Testis (tissue), 3 donors: ENCODE results near the gene DOK6. TPM values are rescaled to one million over a fixed set of nuclear protein-coding genes. Genes with fewer than 3 reads are reported as not detected.

Source experiments
- DNase-seq: peaks from one replicate; pipeline ENCODE4 v3.0.0-alpha.2; 2019
- H3K27ac ChIP-seq, 2 donors: fragments of 200-600 bp; sonication (generic); one replicate each; pipeline ENCODE4 v1.5.1; 2019
- H3K27me3 ChIP-seq: fragments of 200-600 bp; sonication (generic); one replicate; pipeline ENCODE4 v1.5.1; 2019
- H3K36me3 ChIP-seq: fragments of 200-600 bp; sonication (generic); one replicate; pipeline ENCODE4 v1.5.1; 2017; ENCODE audit warnings: low read depth; ENCODE audit errors: missing control alignments
- H3K4me1 ChIP-seq: fragments of 200-600 bp; sonication (generic); one replicate; pipeline ENCODE4 v1.5.1; 2019
- H3K4me3 ChIP-seq, 2 donors: fragments of 200-600 bp; sonication (generic); one replicate each; pipeline ENCODE4 v1.5.1; 2017 to 2019
- H3K9me3 ChIP-seq: fragments of 200-600 bp; sonication (generic); one replicate; pipeline ENCODE4 v1.5.1; 2017
- POLR2A ChIP-seq: fragments of 450-650 bp; IDR thresholded peaks from one replicate; pipeline ENCODE4 v1.6.1; 2017; ENCODE audit warnings: antibody characterized with exemption, mild to moderate bottlenecking, moderate library complexity
- WGBS, 2 donors: methylation state at CpG; one replicate each; pipeline ENCODE4 v1.1.5; 2018; 5-methylcytosine and 5-hydroxymethylcytosine counted together
- intact Hi-C: fragments of 100-400 bp; cut with DNase I; formaldehyde crosslinking; loops from one replicate; pipeline ENCODE4 v1.15.1; 2023; ENCODE audit warnings: low total_unique reads
- polyA plus RNA-seq: library from polyadenylated mRNA; stranded (reverse); fragments of 350-450 nt; fragmentation: Illumina TruSeq; extraction: RNeasy Lipid Tissue Mini Kit (QIAGEN cat#74804); gene quantifications from one replicate; pipeline ENCODE4 v1.2.3, GENCODE V29; 2014; ENCODE audit warnings: low read depth, low replicate concordance; ENCODE audit not compliant: insufficient read depth
- total RNA-seq, 2 donors: library from RNA; depleted of rRNA; stranded (reverse); fragments of >200 nt; gene quantifications; one replicate each; pipeline ENCODE4 v1.2.3, GENCODE V29; 2016
- TF ChIP-seq, protein P1 (sequence below), 3 experiments: fragments of 450-650 bp in 2 of 3; fragments of 200-600 bp in 1 of 3; sonication (generic) in 1 of 3; IDR thresholded peaks; one replicate each; pipeline ENCODE4 v1.5.1; 2016 to 2019; ENCODE audit warnings: antibody characterized with exemption in 3 of 3, mild to moderate bottlenecking in 2 of 3, moderate library complexity in 1 of 3

DOK6 gene
- total and polyA plus RNA-seq, 3 donors from 2014 or later, result 0.71 to 11.1 (median 8.5) TPM

DNA sequence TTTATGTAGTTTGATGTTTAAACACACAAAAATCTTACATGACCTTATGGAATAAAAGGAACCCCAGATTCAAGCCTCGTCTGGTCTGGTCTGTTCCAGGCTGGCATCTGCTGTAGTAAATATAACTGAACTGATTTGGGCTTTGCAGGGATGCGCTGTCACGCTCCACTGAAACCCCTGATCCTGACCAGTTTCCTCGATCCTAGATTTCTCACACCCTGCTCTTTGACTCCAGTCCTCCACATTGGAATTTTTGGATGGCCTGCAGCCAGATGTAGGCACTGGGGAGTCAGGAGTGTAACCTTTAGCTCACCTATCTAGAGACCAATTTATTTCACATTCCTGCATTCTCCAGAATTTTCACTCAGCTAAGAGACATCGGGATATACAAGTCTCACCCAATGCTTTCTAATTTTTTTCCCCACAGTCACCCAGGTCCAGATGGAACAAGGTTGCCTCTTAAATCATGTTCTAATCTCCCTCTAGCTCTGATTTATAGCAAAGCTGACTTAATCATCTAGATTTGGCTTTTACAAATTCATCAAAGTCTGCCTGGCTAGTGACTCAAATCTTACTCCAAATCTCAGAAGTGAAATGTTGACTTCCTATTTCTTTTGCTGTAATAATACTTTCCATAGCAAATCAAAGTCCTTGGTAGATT lies 327.4 kb downstream of the DOK6 start:
- Histone ChIP-seq H3K9me3 (no peaks in the 10 kb centered on the region), H3K36me3 (no peaks in the 10 kb centered on the region), H3K4me1 (no peaks in the 10 kb centered on the region), H3K4me3 (no peak overlapping the region), H3K27me3 (no peaks in the 10 kb centered on the region), H3K27ac (no peak overlapping the region)
- 82 to 86% methylated on average over 5 of the region's 5 CpGs for whole genome bisulfite sequencing, 2 donors
- DNase-seq, result no peak
- TF ChIP-seq, protein P1, sequence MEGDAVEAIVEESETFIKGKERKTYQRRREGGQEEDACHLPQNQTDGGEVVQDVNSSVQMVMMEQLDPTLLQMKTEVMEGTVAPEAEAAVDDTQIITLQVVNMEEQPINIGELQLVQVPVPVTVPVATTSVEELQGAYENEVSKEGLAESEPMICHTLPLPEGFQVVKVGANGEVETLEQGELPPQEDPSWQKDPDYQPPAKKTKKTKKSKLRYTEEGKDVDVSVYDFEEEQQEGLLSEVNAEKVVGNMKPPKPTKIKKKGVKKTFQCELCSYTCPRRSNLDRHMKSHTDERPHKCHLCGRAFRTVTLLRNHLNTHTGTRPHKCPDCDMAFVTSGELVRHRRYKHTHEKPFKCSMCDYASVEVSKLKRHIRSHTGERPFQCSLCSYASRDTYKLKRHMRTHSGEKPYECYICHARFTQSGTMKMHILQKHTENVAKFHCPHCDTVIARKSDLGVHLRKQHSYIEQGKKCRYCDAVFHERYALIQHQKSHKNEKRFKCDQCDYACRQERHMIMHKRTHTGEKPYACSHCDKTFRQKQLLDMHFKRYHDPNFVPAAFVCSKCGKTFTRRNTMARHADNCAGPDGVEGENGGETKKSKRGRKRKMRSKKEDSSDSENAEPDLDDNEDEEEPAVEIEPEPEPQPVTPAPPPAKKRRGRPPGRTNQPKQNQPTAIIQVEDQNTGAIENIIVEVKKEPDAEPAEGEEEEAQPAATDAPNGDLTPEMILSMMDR (IDR thresholded peaks at IDR 0.05), result no peak
- TF ChIP-seq POLR2A, result no peak
- intact Hi-C loops, result no loop called here

DNA sequence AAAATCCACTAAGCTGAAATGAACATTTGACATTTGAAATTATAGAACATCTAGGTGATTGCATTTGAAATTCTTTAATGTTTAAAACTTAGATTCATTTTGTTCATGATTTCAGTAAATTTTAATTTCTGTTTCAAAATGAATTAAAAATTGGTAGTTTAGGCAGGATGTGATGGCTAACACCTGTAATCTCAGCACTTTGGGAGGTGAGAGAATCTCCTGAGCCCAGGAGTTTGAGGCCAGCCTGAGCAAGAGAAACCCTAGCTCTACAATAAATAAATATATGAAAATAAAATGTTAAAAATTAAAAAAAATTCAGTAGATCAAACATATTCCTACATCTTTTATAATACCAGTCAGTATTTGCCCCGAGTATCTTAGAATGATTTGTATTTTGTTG lies 330.0 kb downstream of the DOK6 start:
- H3K27ac ChIP-seq, result no peak overlapping the region
- H3K4me1 ChIP-seq, result no peaks in the 10 kb centered on the region
- TF ChIP-seq, protein P1 (IDR thresholded peaks at IDR 0.05), result no peak
- TF ChIP-seq POLR2A, result no peak
- no peak for DNase-seq
- no peak overlapping the region for H3K4me3 ChIP-seq
- H3K27me3 ChIP-seq, result no peaks in the 10 kb centered on the region
- no peaks in the 10 kb centered on the region for H3K9me3 ChIP-seq
- H3K36me3 ChIP-seq, result no peaks in the 10 kb centered on the region
- intact Hi-C loops, result no loop called here
- 73 to 88% methylated on average over 1 of the region's 1 CpG for WGBS, 2 donors

DNA sequence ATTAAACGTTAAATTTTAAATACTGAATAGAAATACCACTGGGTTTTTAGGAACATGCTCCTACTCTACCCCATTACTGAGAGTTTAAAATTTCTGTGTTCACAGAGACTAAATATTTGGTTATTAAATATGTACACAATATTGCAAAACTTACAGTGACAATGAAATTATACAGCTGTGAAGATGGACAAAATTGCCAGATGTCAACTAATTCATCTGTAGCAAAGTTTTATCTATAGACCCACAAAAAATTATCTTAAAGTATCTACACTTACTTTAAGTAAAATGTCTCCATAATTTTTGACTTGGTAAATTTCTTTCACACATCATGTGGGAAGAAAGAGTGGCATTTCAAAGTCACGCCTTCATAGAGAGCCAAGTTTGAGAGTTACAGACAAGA lies 333.8 kb downstream of the DOK6 start:
- H3K4me1 ChIP-seq, result no peaks in the 10 kb centered on the region
- 86 to 95% methylated on average over 2 of the region's 2 CpGs for WGBS, 2 donors
- H3K36me3 ChIP-seq, result no peaks in the 10 kb centered on the region
- no peaks in the 10 kb centered on the region for H3K27me3 ChIP-seq
- no peak overlapping the region for H3K27ac ChIP-seq
- H3K9me3 ChIP-seq, result no peaks in the 10 kb centered on the region
- TF ChIP-seq, protein P1 (IDR thresholded peaks at IDR 0.05), result no peak
- no peak for TF ChIP-seq POLR2A
- DNase-seq, result no peak
- intact Hi-C loops, result no loop called here
- no peak overlapping the region for H3K4me3 ChIP-seq

DNA sequence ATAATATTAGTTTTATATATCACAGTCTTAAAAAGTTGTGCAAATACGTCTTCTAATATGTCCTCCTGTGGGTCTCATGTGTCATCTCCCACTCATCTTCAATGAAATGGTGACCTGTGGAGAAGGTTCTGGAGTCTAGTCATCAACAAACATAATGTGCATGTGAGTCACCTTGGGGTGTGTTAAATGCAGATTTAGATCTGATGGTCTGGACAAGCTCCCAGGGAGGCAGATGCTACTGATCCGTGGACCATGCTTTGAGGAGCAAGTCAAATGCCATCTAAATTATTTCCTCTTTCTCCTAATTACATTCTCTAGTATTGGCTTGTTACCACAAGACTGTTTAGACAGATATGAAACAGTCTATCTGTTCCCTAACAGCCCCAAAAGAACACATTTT lies 336.0 kb downstream of the DOK6 start:
- Histone ChIP-seq H3K27me3 (no peaks in the 10 kb centered on the region), H3K4me3 (no peak overlapping the region), H3K36me3 (no peaks in the 10 kb centered on the region), H3K4me1 (no peaks in the 10 kb centered on the region), H3K9me3 (no peaks in the 10 kb centered on the region), H3K27ac (no peak overlapping the region)
- 83 to 98% methylated on average over 2 of the region's 2 CpGs for WGBS, 2 donors
- DNase-seq, result no peak
- TF ChIP-seq POLR2A, result no peak
- TF ChIP-seq, protein P1 (IDR thresholded peaks at IDR 0.05), result no peak
- intact Hi-C loops, result no loop called here

DNA sequence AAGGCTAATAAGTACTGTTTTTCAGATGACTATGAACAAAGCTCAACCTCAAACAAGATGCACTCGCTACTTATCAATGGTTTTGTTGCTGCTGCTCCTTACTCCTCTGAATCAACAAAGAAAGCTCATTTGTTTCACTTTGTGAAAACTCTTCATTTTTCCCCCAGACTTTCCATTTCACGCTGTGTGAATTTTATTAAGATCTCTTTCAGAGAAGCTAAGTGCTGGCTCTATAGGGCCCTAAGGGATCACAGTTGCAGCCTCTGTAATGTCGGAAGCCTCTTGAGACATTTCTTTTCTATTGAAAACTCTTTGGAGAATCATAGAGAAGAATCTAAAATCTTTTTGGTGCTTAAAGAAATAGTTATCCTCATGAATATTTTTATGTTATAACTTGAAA lies 337.2 kb downstream of the DOK6 start:
- TF ChIP-seq, protein P1 (IDR thresholded peaks at IDR 0.05), result no peak
- no peak for TF ChIP-seq POLR2A
- Histone ChIP-seq H3K4me1 (no peaks in the 10 kb centered on the region), H3K27me3 (no peaks in the 10 kb centered on the region), H3K9me3 (no peaks in the 10 kb centered on the region), H3K4me3 (no peak overlapping the region), H3K36me3 (no peaks in the 10 kb centered on the region), H3K27ac (no peak overlapping the region)
- intact Hi-C loops, result no loop called here
- no peak for DNase-seq
- WGBS, 2 donors, result 62 to 78% methylated on average over 3 of the region's 3 CpGs
